Kidney (tissue), 14 donors: ENCODE data around the gene ANKLE2. TPM values are rescaled to one million over a fixed set of nuclear protein-coding genes. Genes with fewer than 3 reads are reported as not detected.

Source experiments
- DNase-seq, 5 donors: peaks; one replicate each; pipeline ENCODE4 v3.0.0-alpha.2; 2013 to 2020
- FAIRE-seq: peaks from 2 replicates; lab custom pipeline; 2012; peaks lifted over from hg19 to GRCh38; lab: Jason Lieb, UNC
- H3K27ac ChIP-seq, 2 donors: one replicate each; pipeline ENCODE4 v1.7.0; 2013; ENCODE audit warnings: low read depth in 2 of 2, low read length in 2 of 2, inconsistent platforms in 1 of 2
- H3K27me3 ChIP-seq: one replicate; pipeline ENCODE4 v1.7.1; 2013; ENCODE audit warnings: low read length, inconsistent platforms; ENCODE audit not compliant: control insufficient read depth, insufficient read depth
- H3K36me3 ChIP-seq, 3 donors: one replicate each; pipeline versions ENCODE4 v1.7.0 to v1.7.1; 2013; ENCODE audit warnings: low read length in 3 of 3, control low read depth in 1 of 3, inconsistent platforms in 1 of 3; ENCODE audit not compliant: insufficient read depth in 3 of 3, control insufficient read depth in 2 of 3
- H3K4me1 ChIP-seq, 3 donors: one replicate each; pipeline versions ENCODE4 v1.7.0 to v1.7.1; 2013; ENCODE audit warnings: low read length in 3 of 3, inconsistent platforms in 1 of 3, low read depth in 1 of 3; ENCODE audit not compliant: control insufficient read depth in 2 of 3, insufficient read depth in 2 of 3
- H3K4me3 ChIP-seq, 3 donors: one replicate each; pipeline versions ENCODE4 v1.7.0 to v1.8.1; 2013; ENCODE audit warnings: low read length in 3 of 3, control low read depth in 1 of 3, inconsistent platforms in 1 of 3
- H3K9ac ChIP-seq, 3 donors: one replicate each; pipeline versions ENCODE4 v1.7.0 to v1.7.1; 2013; ENCODE audit warnings: low read length in 3 of 3, control low read depth in 1 of 3, inconsistent platforms in 1 of 3
- H3K9me3 ChIP-seq, 3 donors: one replicate each; pipeline versions ENCODE4 v1.7.0 to v1.7.1; 2013; ENCODE audit warnings: low read length in 3 of 3, control low read depth in 1 of 3, inconsistent platforms in 1 of 3; ENCODE audit not compliant: control insufficient read depth in 2 of 3, insufficient read depth in 1 of 3
- CTCF ChIP-seq: IDR thresholded peaks from 3 replicates; pipeline ENCODE4 v1.5.1; 2012; ENCODE audit warnings: mild to moderate bottlenecking, moderate library complexity, borderline replicate concordance; ENCODE audit not compliant: insufficient read depth; ENCODE audit errors: extremely low read depth
- intact Hi-C: fragments of 100-400 bp; cut with DNase I; formaldehyde crosslinking; loops from one replicate; pipeline ENCODE4 v1.11.1; 2022
- polyA plus RNA-seq: library from polyadenylated mRNA; stranded (reverse); fragments of 350-450 nt; fragmentation: Illumina TruSeq; extraction: RNeasy Lipid Tissue Mini Kit (QIAGEN cat#74804); gene quantifications from one replicate; pipeline ENCODE4 v1.2.3, GENCODE V29; 2014; ENCODE audit warnings: low read depth, low replicate concordance; ENCODE audit not compliant: insufficient read depth
- total RNA-seq: library from RNA; stranded (reverse); fragmentation: NEBNext Ultra II Directional; extraction: Animal tissue kit (Norgen Biotek cat#: 25700); gene quantifications from one replicate; pipeline ENCODE4 v1.2.1, GENCODE V29; 2021
- donor health status: control.
- donor health status: control.
- donor health status: control.
- donor health status: control.
- donor health status: control.
- donor health status: DM: yes; HTN: yes; CAD: no.
- donor health status: Normal renal cell carcinoma (clear cell type).

ANKLE2 gene
- total and polyA plus RNA-seq, 2 donors from 2014 or later = 14.6 to 57.3 TPM

DNA sequence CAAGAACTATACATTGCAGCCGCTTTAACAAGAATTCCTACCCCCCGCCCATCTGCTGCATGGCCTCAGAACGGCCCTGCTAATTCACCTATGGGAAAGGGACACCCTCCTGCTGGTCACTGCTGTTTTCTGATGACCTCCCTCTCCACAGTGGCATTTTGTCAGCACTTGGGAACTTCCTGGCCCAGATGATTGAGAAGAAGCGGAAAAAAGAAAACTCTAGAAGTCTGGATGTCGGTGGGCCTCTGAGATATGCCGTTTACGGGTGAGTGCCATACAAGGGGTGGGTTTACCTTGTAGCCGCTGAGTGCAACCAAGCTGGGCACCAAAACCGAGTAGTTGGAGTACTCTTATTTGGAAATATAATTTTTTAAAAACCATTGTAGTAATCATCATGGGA is 71.5 kb downstream of the ANKLE2 start:
- no peak overlapping the region for H3K27ac ChIP-seq
- no peak overlapping the region for H3K9ac ChIP-seq
- intact Hi-C loops = no loop called here
- DNase-seq (no peak), FAIRE-seq (no peak)
- H3K4me1 ChIP-seq = peaks cover 0 to 3% (median 0%) of the 10 kb centered on the region in 3 donors
- no peak for TF ChIP-seq CTCF
- H3K27me3 ChIP-seq = no peaks in the 10 kb centered on the region
- no peak overlapping the region for H3K4me3 ChIP-seq
- H3K9me3 ChIP-seq = no peaks in the 10 kb centered on the region
- H3K36me3 ChIP-seq = peaks cover 0 to 7% (median 0%) of the 10 kb centered on the region in 3 donors

DNA sequence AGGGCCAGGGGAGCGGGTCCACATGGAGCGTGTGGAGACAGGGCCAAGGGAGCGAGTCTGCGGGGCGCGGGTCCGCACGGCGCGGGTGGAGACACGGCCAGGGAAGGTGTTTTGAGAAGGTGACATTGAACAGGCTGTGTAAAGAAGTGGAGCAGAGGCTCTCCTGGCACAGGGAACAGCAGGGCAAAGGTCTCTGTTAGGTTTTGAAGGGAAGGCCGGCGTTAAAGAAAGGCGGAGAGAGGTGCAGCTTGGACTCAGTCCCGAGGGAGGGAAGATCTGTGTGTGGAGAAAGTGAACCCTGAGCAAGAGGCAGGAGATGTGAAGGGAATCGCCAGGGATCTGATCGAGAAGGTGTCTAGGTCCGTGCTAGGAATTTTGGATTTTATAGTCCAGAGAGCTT is 72.4 kb downstream of the ANKLE2 start:
- Histone ChIP-seq H3K9ac (peak overlapping the region in 1 of 3 donors; percentile 12), H3K9me3 (no peaks in the 10 kb centered on the region), H3K4me1 (peaks cover 0 to 3% (median 0%) of the 10 kb centered on the region in 3 donors), H3K27me3 (no peaks in the 10 kb centered on the region), H3K27ac (peak overlapping the region in 1 of 2 donors; percentile 43), H3K36me3 (peaks cover 0 to 7% (median 0%) of the 10 kb centered on the region in 3 donors), H3K4me3 (peak overlapping the region in 2 of 3 donors; percentile 19 to 44)
- FAIRE-seq (no peak), DNase-seq (peak in 1 of 5 donors; percentile 25)
- no peak for TF ChIP-seq CTCF
- intact Hi-C loops = no loop called here

DNA sequence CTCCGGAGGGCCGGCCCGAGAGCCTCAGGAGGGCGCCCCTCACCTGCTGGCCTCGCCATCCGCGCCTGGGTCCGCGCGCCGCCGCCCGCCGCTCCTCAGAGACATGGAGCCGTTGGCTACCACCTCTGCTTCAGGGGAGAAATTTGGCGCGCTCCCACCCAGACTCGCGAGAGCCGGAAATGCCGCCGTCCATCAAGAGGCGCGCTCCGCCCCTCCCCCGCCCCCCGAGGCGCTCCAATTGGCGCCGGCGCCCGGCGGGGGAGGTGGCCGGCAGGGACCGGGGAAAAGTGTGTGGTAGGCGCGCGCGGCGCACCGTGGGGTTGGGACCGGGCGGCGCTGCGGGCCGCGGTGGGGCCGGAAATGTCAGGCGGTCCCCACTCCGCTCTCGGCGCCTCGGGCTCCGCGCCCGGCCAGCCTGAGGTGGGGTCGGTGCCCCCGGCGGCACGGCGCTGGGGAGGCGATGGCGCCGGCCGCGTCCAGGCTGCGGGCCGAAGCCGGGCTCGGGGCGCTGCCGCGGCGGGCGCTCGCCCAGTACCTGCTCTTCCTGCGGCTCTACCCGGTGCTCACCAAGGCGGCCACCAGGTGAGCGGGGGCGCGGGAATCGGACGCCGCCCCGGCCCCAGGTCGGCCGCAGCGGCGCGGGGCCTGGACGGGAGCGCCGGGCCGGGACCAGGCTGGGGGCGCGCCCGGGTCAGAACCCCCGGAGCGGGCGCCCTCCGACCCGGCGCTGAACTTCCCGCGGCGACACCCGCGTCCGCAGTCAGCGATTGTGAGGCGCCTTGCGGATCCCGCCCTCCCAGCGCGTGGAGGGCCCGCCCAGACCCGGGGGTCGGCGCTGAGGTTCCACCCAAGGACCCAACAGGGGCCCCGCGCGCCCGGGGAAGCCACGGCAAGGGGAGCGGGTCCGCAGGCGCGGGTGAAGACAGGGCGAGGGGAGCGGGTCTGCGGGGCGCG is 74.1 kb downstream of the ANKLE2 start, which contains the start of the genes POLE and PXMP2:
Gene POLE (minus strand): TSS at position 132 of the 954 bp plus-strand sequence. CDS start 27 bp downstream, at position 105.
Gene PXMP2 (plus strand): TSS at position 377 of the 954 bp plus-strand sequence. CDS start 84 bp downstream, at position 461.
- Histone ChIP-seq H3K4me3 (peak within 1 kb of the TSS in 2 of 3 donors; percentile 30 to 35), H3K9me3 (no peaks in the 10 kb centered on the region), H3K27ac (no peak within 1 kb of the TSS), H3K36me3 (peaks cover 0 to 7% (median 0%) of the 10 kb centered on the region in 3 donors), H3K4me1 (peaks cover 0 to 3% (median 0%) of the 10 kb centered on the region in 3 donors), H3K9ac (no peak within 1 kb of the TSS), H3K27me3 (no peaks in the 10 kb centered on the region)
- peak; percentile 8 for TF ChIP-seq CTCF
- FAIRE-seq = no peak
- intact Hi-C loops = no loop called here
- peak; percentile 97 to 99 (median 98) for DNase-seq
